K562 (cell line): ENCODE data around the gene EFNA2. TPM values are rescaled to one million over a fixed set of nuclear protein-coding genes. Genes with fewer than 3 reads are reported as not detected.

ENCODE experiments used
- CBX1 ChIP-seq: sonication (generic); IDR thresholded peaks from 2 replicates; pipeline ENCODE4 v1.6.1; 2016; ENCODE audit warnings: antibody characterized with exemption, low read depth, mild to moderate bottlenecking
- CBX5 ChIP-seq: IDR thresholded peaks from 2 replicates; pipeline ENCODE4 v1.6.1; 2014; ENCODE audit warnings: low read depth, borderline replicate concordance
- ERF ChIP-seq: fragments of 450-650 bp; formaldehyde crosslinking; IDR thresholded peaks from 2 replicates; pipeline ENCODE4 v1.4.0; 2020; ENCODE audit warnings: mild to moderate bottlenecking, mixed read lengths
- HMG20A ChIP-seq: fragments of 450-650 bp; formaldehyde crosslinking; conservative IDR thresholded peaks from 2 replicates; pipeline ENCODE4 v1.4.0; 2020; ENCODE audit warnings: mild to moderate bottlenecking, mixed read lengths
- LCOR ChIP-seq: sonication (generic); formaldehyde crosslinking; IDR thresholded peaks from 2 replicates; pipeline ENCODE4 v1.8.0; 2022; ENCODE audit warnings: mild to moderate bottlenecking, missing genetic modification reagents
- MCM5 ChIP-seq: fragments of 450-650 bp; IDR thresholded peaks from 2 replicates; pipeline ENCODE4 v1.6.1; 2016; ENCODE audit warnings: low read depth
- MTA1 ChIP-seq: fragments of 450-650 bp; IDR thresholded peaks from 2 replicates; pipeline ENCODE4 v1.6.1; 2017; ENCODE audit warnings: borderline replicate concordance
- NCOR1 ChIP-seq: fragments of 450-650 bp; IDR thresholded peaks from 2 replicates; pipeline ENCODE4 v1.6.1; 2016; ENCODE audit warnings: mild to moderate bottlenecking, moderate library complexity
- PURB ChIP-seq: sonication (generic); formaldehyde crosslinking; IDR thresholded peaks from 2 replicates; pipeline ENCODE4 v1.9.0; 2021; ENCODE audit warnings: low read depth, mild to moderate bottlenecking, missing genetic modification reagents
- RAD51 ChIP-seq: fragments of 450-650 bp; IDR thresholded peaks from 2 replicates; pipeline ENCODE4 v1.7.1; 2016; ENCODE audit warnings: low read depth, mild to moderate bottlenecking, borderline replicate concordance
- TEAD4 ChIP-seq, 2 experiments: sonication (generic) in 1 of 2; formaldehyde crosslinking in 1 of 2; IDR thresholded peaks; 2 replicates each; pipeline versions ENCODE4 v1.6.1 to v1.8.0; 2012 to 2022; ENCODE audit warnings: borderline replicate concordance in 1 of 2, inconsistent platforms in 1 of 2, low read length in 1 of 2, mild to moderate bottlenecking in 1 of 2, missing genetic modification reagents in 1 of 2
- U2AF1 ChIP-seq: fragments of 200-400 bp; formaldehyde crosslinking; optimal IDR thresholded peaks from 2 replicates; pipeline ENCODE3; 2017; ENCODE audit warnings: mild to moderate bottlenecking, low read depth, low read length, moderate library complexity
- ZNF12 ChIP-seq: sonication (generic); formaldehyde crosslinking; IDR thresholded peaks from 2 replicates; pipeline ENCODE4 v1.4.0; 2020; ENCODE audit warnings: mild to moderate bottlenecking, missing genetic modification reagents
- ZNF212 ChIP-seq: fragments of 450-650 bp; formaldehyde crosslinking; IDR thresholded peaks from 2 replicates; pipeline ENCODE4 v1.4.0; 2020; ENCODE audit warnings: mild to moderate bottlenecking
- polyA plus RNA-seq, 8 experiments: library from polyadenylated mRNA; depleted of rRNA in 4 of 8; stranded (reverse) in 5 of 8; unstranded in 3 of 8; fragments of >200 nt; fragmentation: Nextera tagmentation in 2 of 8; fragmentation: Illumina TruSeq in 1 of 8; extraction: Ambion mirVana in 2 of 8; extraction: Trizol in 1 of 8; gene quantifications; 2 replicates each; pipeline versions ENCODE4 v1.2.1 to v1.2.3, GENCODE V29; 2011 to 2014; ENCODE audit warnings: inconsistent platforms in 1 of 8, missing spikeins in 1 of 8
- total RNA-seq, 7 experiments: library from RNA; depleted of rRNA in 6 of 7; stranded (reverse); fragments of >200 nt in 6 of 7; fragmentation: Illumina TruSeq in 2 of 7; extraction: Trizol in 2 of 7; gene quantifications; 2 replicates each; pipeline versions ENCODE4 v1.2.1 to v1.2.3, GENCODE V29; 2011 to 2021; ENCODE audit warnings: low replicate concordance in 1 of 7
- TF ChIP-seq, protein P1 (sequence below), 2 experiments: fragments of 450-650 bp in 1 of 2; sonication (generic) in 1 of 2; formaldehyde crosslinking; conservative IDR thresholded peaks; 2 replicates each; pipeline versions ENCODE4 v1.4.0 to v1.8.1; 2020 to 2022; ENCODE audit warnings: mild to moderate bottlenecking in 1 of 2, missing genetic modification reagents in 1 of 2
- TF ChIP-seq, protein P2 (sequence below): sonication (generic); formaldehyde crosslinking; IDR thresholded peaks from 2 replicates; pipeline ENCODE4 v1.8.1; 2023; ENCODE audit warnings: missing genetic modification reagents, mild to moderate bottlenecking, borderline replicate concordance
- TF ChIP-seq, protein P3 (sequence below): sonication (generic); formaldehyde crosslinking; IDR thresholded peaks from 2 replicates; pipeline ENCODE4 v1.8.0; 2022; ENCODE audit warnings: mild to moderate bottlenecking, missing genetic modification reagents

The EFNA2 gene
- total and polyA plus RNA-seq, 9 of the 15 experiments (the other 6 are each of a cell fraction or from before 2014, with no cell fraction given), result 0.11 to 0.44 (median 0.15) TPM; not detected in 6

DNA sequence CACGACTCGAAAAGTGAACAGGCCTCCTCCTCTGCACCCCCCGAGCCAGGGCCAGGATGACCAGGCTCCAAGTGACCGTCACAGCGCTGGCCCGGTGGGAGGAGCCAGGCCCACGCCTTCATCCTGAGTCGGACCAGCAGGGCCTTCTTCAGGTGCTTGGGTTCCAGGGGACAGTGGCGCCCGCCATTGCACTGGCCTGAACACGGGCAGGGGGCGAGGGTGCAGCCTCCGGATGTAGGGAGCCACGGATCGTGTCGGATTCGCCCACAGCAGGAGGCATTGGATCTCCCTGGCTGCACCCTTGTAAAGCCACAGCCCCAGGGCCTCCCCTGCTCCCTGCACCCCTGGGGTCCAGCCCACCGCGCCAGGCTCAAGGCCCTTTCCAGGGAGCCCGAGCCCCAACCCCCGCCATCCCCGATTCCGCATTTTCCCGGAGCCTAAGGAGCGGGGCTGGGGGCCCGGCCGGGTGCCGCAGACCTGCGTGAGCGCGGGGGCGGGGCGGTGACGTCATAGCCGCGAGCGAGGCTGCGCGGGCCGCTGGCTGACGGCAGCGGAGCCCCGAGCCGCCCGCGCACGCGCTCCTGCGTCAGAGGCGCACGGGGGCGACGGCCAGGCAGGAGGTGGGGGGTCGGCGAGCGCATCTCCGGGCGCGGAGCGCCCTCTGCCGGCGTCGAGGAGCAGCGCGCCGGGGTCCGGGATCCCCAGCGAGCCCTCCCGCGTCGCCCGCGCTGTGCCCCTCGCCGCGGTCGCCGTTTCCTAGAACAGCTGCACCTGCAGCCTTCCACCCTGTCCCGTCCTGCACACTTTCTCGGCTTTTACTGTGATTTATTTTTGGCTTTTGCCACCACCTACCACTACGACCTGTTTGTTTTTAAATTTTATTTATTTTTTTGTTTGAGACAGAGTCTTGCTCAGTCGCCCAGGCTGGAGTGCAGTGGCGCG is 45.6 kb upstream of the EFNA2 start (continued):
- TF ChIP-seq, protein P1, sequence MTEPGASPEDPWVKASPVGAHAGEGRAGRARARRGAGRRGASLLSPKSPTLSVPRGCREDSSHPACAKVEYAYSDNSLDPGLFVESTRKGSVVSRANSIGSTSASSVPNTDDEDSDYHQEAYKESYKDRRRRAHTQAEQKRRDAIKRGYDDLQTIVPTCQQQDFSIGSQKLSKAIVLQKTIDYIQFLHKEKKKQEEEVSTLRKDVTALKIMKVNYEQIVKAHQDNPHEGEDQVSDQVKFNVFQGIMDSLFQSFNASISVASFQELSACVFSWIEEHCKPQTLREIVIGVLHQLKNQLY (CRISPR knock-in tag; conservative IDR thresholded peaks at IDR 0.05), result 0 out of 4 replicates have a peak, but pooled peaks of 1 of the 2 experiments have one; percentile 49
- no peak for TF ChIP-seq PURB (CRISPR knock-in tag)
- TF ChIP-seq RAD51, result no peak
- no peak for TF ChIP-seq TEAD4 (IDR thresholded peaks at IDR 0.05; ENCODE audit: low read length)
- no peak for TF ChIP-seq TEAD4 (CRISPR knock-in tag; IDR thresholded peaks at IDR 0.05; ENCODE audit: borderline replicate concordance)
- TF ChIP-seq HMG20A (CRISPR knock-in tag), result no peak
- TF ChIP-seq, protein P2, sequence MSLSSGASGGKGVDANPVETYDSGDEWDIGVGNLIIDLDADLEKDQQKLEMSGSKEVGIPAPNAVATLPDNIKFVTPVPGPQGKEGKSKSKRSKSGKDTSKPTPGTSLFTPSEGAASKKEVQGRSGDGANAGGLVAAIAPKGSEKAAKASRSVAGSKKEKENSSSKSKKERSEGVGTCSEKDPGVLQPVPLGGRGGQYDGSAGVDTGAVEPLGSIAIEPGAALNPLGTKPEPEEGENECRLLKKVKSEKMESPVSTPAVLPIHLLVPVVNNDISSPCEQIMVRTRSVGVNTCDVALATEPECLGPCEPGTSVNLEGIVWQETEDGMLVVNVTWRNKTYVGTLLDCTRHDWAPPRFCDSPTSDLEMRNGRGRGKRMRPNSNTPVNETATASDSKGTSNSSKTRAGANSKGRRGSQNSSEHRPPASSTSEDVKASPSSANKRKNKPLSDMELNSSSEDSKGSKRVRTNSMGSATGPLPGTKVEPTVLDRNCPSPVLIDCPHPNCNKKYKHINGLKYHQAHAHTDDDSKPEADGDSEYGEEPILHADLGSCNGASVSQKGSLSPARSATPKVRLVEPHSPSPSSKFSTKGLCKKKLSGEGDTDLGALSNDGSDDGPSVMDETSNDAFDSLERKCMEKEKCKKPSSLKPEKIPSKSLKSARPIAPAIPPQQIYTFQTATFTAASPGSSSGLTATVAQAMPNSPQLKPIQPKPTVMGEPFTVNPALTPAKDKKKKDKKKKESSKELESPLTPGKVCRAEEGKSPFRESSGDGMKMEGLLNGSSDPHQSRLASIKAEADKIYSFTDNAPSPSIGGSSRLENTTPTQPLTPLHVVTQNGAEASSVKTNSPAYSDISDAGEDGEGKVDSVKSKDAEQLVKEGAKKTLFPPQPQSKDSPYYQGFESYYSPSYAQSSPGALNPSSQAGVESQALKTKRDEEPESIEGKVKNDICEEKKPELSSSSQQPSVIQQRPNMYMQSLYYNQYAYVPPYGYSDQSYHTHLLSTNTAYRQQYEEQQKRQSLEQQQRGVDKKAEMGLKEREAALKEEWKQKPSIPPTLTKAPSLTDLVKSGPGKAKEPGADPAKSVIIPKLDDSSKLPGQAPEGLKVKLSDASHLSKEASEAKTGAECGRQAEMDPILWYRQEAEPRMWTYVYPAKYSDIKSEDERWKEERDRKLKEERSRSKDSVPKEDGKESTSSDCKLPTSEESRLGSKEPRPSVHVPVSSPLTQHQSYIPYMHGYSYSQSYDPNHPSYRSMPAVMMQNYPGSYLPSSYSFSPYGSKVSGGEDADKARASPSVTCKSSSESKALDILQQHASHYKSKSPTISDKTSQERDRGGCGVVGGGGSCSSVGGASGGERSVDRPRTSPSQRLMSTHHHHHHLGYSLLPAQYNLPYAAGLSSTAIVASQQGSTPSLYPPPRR (CRISPR knock-in tag), result no peak
- no peak for TF ChIP-seq LCOR
- no peak for TF ChIP-seq CBX5
- peak; percentile 56; the same call in 1 of the 2 replicates for TF ChIP-seq ERF (CRISPR knock-in tag)
- no peak for TF ChIP-seq NCOR1
- TF ChIP-seq, protein P3, sequence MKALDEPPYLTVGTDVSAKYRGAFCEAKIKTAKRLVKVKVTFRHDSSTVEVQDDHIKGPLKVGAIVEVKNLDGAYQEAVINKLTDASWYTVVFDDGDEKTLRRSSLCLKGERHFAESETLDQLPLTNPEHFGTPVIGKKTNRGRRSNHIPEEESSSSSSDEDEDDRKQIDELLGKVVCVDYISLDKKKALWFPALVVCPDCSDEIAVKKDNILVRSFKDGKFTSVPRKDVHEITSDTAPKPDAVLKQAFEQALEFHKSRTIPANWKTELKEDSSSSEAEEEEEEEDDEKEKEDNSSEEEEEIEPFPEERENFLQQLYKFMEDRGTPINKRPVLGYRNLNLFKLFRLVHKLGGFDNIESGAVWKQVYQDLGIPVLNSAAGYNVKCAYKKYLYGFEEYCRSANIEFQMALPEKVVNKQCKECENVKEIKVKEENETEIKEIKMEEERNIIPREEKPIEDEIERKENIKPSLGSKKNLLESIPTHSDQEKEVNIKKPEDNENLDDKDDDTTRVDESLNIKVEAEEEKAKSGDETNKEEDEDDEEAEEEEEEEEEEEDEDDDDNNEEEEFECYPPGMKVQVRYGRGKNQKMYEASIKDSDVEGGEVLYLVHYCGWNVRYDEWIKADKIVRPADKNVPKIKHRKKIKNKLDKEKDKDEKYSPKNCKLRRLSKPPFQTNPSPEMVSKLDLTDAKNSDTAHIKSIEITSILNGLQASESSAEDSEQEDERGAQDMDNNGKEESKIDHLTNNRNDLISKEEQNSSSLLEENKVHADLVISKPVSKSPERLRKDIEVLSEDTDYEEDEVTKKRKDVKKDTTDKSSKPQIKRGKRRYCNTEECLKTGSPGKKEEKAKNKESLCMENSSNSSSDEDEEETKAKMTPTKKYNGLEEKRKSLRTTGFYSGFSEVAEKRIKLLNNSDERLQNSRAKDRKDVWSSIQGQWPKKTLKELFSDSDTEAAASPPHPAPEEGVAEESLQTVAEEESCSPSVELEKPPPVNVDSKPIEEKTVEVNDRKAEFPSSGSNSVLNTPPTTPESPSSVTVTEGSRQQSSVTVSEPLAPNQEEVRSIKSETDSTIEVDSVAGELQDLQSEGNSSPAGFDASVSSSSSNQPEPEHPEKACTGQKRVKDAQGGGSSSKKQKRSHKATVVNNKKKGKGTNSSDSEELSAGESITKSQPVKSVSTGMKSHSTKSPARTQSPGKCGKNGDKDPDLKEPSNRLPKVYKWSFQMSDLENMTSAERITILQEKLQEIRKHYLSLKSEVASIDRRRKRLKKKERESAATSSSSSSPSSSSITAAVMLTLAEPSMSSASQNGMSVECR (CRISPR knock-in tag), result peak; percentile 78
- TF ChIP-seq MCM5, result no peak
- TF ChIP-seq CBX1, result 0 out of 2 replicates have a peak, but pooled peaks have one; percentile 27
- no peak; the same call in 1 of the 2 replicates for TF ChIP-seq MTA1
- no peak for TF ChIP-seq ZNF12 (CRISPR knock-in tag)
- TF ChIP-seq ZNF212, result no peak
- TF ChIP-seq U2AF1, result no peak
